SK-N-MC (cell line): ENCODE measurements around the gene MMGT1.

ENCODE experiments used
- EZH2 ChIP-seq: fragments of 200-600 bp; sonication (generic); IDR thresholded peaks from one replicate; pipeline ENCODE4 v1.6.1; 2017; ENCODE audit warnings: antibody characterized with exemption
- POLR2AphosphoS5 ChIP-seq: IDR thresholded peaks from 2 replicates; pipeline ENCODE4 v1.6.1; 2012; ENCODE audit warnings: mild to moderate bottlenecking, low read depth, low read length, borderline replicate concordance

GRCh38 chrX:136015016-136015415 is 41.2 kb upstream of the MMGT1 start:
- TF ChIP-seq POLR2AphosphoS5: no peak
- TF ChIP-seq EZH2: no peak
